HG03025 (cell line): ENCODE data around the gene RNF212.

ENCODE experiments used
- ATAC-seq: cut with Tn5 transposase; IDR thresholded peaks from one replicate; pipeline ENCODE4 v1.9.1; 2021; ENCODE audit warnings: mild to moderate bottlenecking, moderate library complexity; ENCODE audit not compliant: unreplicated experiment, low FRiP score

Gene RNF212

DNA sequence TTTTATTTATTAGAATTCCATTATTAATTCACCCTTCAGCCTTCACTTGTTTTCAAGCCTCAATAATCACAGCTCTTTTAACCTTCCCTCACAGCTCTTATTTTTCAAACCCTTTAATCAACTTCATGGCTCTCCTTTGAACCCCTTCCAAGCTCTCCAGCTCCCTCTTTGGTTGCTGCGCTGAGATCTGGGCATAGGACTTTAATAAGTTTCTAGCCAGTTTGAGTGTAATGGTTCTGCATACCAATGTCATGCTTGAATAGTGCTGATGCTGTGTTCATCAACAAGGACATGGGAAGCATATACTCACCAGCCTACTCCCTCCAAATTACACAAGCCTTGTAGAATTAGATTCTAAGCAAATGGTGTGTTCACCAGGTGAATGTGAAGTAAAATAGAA, 3.5 kb upstream of the RNF212 start:
- ATAC-seq: no peak

DNA sequence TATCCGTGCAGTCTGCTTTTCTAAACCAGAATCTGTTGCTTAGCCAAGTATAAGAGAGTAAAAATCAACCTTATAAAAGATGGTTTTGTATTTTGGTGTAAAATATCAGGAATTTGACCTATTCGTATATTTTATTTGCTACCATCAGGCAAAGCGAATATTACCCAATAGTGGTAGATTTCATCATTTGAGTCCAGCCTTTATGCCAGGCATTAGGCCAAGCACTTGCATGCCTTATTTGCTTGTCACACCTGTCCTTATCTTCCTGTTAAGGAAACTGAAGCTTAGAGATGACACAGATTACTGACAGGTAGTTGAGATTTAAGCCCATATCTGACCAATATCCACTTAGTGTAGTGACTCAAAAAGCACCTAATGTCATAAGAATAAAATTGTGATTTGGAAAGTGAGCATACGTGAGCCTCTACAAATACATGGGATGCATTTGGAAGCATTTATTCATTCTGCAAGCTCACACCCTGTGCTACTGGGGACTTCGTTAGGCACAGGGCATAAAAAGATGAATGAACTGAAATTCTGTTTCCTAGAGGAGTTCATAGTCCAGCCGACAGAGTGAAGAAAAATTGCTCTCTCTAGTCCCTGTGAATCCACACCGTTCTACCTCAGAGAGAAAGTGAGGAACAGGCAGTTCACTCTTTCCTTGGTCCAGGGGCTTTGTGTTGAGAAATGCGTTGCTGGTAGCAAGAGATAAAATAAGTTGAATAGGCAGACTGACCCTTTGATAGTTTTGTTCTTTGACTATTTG, 2.3 kb upstream of the RNF212 start:
- no peak for ATAC-seq

DNA sequence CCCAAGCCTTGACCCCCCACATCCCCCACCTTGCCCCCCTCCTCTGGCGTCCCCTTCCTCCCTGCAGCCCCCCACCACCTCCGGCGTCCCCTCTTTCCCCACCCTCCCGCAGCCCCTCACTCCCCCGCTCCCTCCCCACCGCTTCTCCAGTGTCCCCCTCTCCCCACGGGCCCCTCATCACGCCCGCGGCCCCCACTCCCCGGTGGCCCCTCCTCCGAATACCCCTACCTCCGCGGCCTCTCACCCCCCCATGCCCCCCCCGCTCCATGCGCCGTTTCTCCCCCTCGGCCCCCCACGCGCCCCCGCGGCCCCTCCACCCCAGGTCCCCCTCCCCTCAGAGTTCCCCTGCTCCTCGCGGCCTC, 562 bp downstream of the RNF212 start:
- ATAC-seq: no peak

DNA sequence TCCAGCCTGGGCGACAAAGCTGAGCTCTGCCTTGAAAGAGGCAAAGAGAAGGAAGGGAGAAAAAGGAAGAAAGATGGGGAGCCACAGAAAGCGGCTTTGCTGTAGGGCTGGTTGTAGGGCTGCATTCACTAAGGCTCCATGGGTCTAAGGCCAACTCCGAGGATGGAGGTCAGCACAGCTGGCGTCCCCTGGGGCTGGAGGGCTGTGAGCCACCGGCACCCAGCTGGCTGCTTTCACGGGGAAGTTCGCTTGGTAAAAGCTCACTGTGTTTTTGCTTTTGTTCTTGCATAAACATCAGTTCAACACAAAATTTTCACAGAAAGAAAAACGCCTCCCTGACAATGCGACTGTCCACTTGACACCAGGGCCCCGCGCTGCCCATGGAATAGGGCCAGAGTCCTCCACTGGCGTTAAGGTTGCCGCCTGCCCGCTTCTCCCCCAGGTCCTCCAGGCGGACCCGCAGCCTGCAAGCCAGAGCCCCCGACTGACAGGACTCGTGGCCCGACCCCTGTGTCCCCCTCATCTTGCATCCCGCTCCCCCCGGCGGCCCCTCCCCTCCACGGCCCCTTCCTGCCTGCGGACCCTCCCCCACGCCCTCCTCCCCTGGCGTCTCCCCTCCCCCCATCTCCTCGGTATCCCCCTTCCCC, 1.1 kb downstream of the RNF212 start:
- ATAC-seq: no peak

DNA sequence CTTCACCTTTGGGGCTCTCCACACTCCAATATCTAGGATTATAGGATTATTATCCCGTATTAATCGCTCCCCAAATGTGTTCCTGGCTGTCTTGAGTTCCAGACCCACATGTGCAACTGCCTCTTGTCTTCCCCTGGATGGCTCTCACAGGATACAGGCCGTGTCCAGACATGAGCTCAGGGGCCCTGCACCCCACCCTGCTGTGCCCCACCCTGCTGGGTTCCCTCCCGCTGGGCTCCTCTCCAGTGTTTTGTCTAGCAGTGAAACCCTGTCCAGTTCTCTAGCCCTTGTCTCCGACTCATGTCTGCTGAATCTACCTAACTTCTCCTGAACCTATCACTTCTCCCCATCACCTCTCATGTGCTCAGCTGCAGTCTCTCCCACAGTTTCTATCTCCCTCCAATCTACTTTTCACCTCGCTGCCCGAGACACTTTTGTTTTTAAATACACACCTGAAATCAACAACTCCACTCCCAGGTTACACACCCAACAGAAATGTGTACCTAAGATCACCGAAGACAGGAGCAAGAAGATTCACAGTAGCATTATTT, 2.0 kb downstream of the RNF212 start:
- ATAC-seq: no peak

DNA sequence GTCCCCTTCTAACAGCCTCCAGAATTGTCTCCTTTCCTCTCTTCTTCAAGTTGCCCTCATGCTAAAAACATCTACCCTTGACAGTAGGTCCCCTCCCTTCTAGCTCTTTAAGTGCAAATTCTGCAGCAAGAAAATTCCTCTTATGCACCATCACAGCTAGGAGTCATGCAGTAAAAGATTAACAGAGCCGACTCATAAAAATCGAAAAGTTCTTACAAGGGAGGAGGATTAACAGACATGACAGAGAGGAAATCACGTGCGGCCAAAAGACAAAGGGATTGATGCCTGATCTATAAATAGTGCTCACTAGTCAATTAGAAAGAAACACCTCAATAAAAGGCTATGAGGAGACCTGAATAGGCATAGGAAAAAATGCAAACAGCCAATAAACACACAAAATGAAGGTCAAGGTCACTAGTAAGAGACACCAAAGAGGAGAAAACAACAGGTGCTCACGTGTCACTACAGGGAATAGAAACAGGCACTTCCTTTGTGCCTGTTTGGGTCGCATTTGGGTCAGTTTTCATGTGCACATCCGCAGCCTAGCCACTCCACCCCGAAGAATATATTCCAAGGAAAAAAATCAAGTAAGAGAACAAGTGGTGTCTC, 3.4 kb downstream of the RNF212 start:
- ATAC-seq: no peak

DNA sequence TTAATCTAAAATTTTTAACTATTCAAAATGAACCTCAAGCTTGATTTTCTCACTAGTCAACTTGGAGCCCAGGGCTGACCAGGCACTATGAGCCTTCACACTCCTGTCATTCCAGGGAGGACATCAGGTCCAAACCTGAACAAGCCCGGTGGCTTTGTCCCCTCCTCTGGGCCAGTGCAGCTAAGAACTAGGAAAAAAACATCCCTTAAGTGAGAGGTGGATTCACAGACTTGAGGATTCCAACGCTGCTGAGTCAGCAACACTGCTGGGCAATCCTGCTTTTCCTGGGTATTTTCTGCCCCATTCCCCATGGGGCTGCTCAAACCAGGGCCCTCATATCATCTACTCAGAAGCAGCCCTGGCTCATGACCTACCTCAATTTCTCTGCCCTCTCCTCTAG, 4.0 kb downstream of the RNF212 start:
- no peak for ATAC-seq

DNA sequence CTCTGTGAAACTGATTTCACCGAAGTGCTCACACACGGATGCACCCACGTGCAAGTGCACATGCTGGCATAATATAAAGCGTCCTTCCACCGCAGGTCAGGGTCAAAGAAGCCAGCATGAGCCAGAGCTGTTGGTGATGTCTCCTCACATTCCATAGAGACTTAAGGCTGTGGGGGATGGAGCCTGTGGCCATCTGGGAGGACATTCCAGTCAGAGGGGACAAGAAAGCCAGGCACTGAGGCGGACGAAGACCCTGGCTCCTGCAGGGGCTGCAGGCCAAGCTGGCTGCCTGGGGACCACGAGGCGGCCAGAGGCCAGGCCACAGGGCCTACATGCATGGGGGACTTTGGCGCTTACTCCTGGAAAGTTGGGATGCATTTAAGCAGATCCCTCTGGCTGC, 7.7 kb downstream of the RNF212 start:
- no peak for ATAC-seq

DNA sequence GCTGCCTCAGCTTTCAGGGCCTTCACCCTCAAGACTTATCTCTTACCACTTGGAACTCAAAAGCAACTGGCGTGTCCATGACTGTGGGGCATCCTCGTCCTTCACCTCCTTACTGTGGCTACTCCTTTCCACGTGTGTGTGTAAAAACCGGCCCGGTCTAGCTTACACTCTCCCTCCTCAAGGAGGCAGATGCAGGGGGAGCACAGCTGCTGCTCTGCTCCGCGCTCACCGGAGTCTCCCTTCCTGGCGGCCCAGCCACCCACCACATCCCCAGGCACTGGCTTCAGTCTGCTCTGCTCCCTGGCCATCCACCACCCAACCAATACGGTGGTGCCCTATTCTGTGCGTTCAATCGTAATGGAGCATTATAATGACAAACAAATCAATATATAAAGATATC, 8.3 kb downstream of the RNF212 start:
- ATAC-seq: no peak

DNA sequence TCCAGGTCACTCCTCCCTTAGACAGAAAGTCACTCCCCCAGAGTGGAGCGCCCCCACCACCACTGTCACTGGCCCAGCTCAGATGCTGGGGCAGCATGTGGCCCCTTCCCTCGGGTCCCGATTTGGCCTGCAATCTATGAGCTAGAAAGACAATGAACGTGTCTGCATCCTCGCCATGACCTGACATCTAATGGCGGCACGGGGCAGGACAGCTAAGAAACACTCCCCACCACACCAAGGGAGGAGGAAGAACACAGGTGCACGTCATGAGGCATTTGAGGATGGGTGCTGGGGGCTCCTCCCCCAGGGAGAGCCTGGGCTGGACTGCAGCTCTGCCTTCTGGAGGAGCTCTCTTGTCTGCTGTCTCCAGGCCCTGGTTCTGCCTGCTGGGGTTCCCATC, 8.7 kb downstream of the RNF212 start:
- ATAC-seq: no peak

DNA sequence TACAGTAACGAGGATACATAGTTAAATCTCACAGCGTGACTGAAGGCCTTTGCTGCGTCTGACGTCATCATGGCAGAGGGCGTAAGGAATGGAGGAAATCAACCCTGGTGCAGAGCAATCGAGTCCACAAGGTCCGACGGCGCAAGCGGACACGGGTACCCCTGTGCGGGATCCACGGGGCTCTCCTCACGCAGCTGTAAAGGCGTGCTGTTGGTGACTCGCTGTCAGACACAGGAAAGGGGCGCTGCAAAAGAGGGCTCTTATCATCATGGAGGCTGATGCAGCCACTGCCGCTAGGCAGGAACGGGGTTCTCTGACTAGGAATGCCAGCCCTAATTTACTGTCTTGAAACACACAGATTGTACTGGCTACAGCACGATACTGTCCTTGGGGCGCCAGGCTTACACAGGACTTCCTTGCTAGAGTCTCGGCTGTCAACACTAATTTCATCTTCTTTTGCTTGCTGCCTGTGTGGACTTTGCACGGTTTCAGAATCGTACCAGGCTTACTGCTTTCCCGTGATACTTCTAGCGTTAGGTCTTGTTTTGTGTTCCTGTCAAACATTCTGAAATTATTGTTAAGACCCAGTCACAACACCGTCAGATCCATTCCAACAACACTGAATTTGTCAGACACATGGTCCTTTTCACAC, 13.6 kb downstream of the RNF212 start:
- ATAC-seq: no peak

DNA sequence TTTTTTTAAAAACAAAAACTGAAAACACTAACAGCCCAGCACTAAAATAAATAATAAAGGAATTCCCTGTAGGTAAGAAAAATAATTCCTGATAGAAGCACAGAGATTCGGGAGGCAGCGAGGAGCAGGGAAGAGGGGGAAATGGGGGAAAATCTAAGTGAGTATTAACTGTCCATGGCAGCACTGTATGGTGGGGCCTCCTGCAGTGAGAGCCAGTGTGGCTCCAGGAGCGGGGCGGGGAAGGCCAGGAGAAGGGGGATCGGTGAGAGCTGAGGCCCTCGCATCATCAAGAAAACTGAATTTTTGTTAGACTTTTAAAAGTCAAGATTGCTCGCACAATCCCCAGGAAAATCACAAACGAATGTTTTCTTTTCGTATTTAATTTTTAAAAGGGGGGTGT, 14.1 kb downstream of the RNF212 start:
- ATAC-seq: no peak

DNA sequence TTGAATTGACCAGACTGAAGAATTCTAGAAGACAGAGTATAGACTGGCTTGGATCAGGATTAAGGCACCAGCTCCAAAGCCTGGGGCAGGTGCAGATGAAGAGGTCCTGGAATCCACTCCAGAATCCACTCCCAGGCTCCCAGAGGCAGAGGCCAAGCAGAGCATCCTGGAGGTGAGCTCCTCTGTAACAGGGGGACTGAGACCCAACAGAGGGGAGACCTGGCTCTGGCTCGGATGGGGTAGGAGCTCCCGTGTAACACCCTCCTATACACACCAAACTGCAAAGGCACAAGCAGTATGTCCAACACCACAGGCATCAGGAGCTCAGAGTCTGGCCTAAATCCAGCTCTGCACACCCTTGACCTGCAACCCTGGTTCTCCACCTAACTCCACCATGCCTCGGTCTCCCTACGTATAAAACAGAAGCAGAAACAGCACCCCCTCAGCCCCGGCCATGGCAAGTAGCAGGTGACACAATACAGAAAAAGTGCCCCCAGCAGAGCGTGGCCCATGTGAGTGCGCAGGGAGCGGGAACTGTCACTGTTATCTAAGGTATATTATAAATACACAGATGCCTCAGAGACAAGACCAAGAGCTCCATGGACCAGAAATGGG, 14.9 kb downstream of the RNF212 start:
- no peak for ATAC-seq

DNA sequence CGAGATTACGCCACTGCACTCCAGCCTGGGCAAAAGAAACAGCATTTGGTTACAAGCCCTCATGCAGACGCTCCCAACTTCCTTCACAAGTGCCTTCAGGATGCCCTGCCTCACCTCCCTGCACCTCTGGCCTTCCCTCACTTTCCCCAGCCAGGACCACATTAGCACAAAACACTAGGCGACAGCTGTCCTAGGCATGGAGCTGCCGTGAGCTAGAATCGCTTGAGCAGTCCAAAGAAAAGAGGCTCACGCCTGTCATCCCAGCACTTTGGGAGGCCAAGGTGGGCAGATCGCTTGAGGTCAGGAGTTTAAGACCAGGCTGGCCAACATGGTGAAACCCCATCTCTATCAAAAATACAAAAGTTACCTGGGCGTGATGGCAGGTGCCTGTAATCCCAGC, 15.8 kb downstream of the RNF212 start:
- no peak for ATAC-seq

DNA sequence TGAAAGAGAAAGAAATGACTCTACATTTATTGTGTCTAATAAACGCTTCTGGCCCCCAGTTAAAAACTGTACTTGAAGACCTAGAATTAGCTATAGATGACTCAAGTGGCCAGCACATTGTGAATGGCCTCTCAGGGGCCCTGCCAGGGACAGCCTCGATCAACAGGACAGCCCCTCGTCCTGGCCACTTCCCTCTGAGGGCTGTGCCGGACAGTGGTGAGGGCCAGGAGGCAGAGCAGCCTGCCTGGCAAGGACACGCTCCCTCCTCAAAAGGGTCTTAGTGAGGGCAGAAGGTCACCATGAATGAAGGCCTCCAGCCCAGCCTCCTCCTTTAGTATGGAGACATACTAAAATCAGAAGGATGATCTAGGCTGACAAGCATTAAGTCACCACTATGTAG, 16.5 kb downstream of the RNF212 start:
- ATAC-seq: no peak

DNA sequence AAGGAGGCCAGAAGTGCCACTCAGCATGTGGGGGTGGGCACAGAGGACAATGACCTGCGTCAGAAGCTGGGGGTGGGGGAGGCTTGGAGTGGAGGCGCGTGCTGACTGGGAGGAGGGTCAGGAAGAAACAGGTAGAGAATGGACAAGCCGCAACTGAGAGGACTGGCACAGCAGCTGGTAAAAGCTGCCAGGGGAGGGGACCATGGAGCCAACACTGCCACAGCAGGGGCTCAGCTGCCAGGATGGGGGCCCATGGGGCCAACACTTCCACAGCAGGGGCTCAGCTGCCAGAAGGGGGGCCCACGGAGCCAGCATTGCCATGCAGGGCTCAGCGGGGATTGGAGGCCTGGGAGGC, 19.1 kb downstream of the RNF212 start:
- ATAC-seq: no peak

DNA sequence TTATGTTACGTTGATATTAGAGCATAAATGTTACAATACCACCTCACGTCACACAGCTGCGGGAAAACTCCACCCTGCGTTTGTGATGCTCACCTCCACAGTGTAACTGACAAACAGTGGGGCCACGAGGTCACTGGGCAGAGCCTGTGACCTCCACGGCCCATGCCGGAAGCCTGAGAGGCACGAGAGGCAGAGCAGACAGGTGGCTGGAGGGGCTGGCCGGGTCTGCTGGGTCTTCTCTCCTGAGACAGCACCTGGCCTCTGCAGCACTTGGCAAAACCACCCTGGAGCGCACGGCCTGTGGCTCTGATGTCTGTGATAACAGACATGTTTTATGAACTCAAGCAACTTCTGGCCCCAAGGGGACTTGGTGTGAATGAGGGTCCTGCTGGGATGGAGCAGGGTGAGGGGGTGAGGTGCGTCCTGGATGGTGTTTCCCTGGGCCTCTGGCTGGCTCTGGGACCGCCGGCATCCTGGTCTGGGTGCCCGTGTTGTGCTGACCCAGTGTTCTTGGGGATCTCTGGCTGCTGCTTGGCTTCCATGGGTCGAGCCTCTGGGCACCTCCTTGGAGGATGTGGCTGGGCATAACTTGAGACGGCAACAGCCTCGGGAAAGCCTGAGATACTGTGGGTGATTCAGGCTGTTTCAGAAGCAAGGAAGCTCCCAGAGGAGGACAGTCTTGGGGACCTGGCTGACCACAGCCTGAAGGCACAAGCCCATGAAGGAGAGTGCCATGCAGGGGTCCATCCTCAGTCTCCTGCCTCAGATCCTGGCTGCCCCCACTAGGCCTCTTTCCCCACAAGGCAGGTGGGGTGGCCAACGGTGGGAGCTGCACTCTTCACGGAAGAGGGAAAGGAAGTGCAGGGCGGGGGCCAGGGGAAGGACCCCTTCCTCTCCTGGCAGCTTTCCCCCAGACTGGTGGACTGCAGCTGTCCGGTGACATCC, 19.7 kb downstream of the RNF212 start:
- no peak for ATAC-seq

DNA sequence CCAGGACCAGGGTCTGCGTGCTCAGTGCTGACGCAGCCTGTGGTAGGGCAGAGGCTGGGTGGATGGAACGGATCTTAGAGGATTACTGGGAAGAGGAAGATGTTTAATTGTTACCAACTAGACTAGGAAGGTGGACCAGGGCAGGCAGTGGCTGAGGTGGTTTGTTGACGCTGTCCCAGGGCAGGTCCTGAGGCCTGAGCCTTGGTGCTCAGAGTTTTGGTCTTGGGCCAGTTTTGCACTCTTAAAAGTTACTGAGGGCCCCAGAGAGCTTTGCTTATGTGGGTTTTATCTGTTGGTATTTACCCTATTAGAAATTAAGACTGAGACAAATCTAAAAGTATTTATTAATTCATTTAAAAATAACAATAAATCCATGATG, 20.4 kb downstream of the RNF212 start:
- no peak for ATAC-seq

DNA sequence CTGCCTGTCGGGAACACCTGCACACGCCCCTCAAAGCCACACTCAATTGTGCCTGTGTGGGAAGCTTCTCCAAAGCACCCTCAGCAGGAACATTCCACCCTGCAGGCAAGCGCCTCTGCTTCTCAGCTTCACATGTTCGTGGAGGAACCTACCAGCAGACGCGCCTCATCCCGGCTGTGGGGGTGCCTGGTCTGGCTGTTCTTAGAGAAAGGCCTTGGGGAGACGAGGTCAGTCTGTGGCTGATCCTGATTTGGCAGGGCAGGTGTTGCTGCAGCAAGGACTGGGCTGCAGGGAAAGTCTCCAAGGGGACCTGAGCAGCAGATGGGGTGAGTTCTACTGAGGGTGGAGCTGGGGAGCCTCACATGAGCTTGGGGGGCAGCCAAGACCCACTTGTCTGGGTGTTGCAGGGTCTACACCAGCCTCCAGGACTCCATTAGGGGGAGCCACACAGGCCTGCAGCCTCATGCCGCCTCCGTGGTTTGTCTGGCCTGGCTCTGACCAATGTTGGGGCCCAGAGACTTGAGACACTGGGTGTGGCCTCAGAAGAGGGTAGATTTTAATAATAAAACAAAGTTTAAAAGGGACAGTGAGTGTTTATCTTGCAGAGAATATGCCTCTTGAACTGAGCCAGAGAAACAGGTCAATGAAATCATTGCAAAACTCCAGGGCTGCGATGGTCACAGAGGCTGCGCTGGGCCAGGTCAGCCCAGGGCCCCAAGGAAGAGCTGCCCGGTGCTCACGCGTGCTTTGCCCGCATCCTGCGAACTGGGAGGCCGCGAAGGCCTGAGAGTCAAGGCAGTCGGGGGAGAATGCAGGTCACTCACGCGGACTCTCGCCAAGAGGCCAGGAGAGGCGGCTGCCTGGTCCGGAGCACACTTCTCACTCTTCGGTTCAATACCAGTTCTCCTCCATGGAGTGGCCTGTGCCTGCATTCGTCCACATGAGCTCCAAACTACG, 21.1 kb downstream of the RNF212 start:
- ATAC-seq: no peak
